Activated CD4-positive, alpha-beta T cell treated with anti-CD3 and anti-CD28 coated beads for 36 hours (primary cell): ENCODE results near the gene PRCP. TPM values are rescaled to one million over a fixed set of nuclear protein-coding genes. Genes with fewer than 3 reads are reported as not detected.
"Not testable (repeated sequence)": the region's sequence is repeated elsewhere in the genome, so short reads cannot be mapped to it uniquely, and the experiment has no call there.

Experiments
- ATAC-seq: fragments of 200-7000 bp; cut with Tn5 transposase; one replicate; pipeline ENCODE4 v1.10.0; 2021; ENCODE audit warnings: mild to moderate bottlenecking, moderate library complexity
- CTCF ChIA-PET: fragments of 350-600 bp; sonication (Branson Sonifier 250); formaldehyde crosslinking; loops from one replicate; lab custom pipeline; 2021; ENCODE audit warnings: antibody characterized with exemption; lab: Charles Lee
- POLR2A ChIA-PET: fragments of 350-600 bp; sonication (Branson Sonifier 250); formaldehyde crosslinking; loops from one replicate; lab custom pipeline; 2021; ENCODE audit warnings: antibody characterized with exemption, inconsistent platforms; lab: Charles Lee
- DNase-seq: peaks from one replicate; pipeline ENCODE4 v3.0.0-alpha.2; 2020
- H3K27ac Mint-ChIP-seq: one replicate; pipeline ENCODE4 v1.8.0; 2021; ENCODE audit warnings: mixed read lengths
- H3K27me3 Mint-ChIP-seq: one replicate; pipeline ENCODE4 v1.8.0; 2021; ENCODE audit warnings: mixed read lengths
- H3K36me3 Mint-ChIP-seq: one replicate; pipeline ENCODE4 v1.8.0; 2021; ENCODE audit warnings: low read depth, mixed read lengths
- H3K4me1 Mint-ChIP-seq: one replicate; pipeline ENCODE4 v1.8.0; 2021; ENCODE audit warnings: mixed read lengths
- H3K4me3 Mint-ChIP-seq: one replicate; pipeline ENCODE4 v1.8.0; 2021; ENCODE audit warnings: mild to moderate bottlenecking, moderate library complexity, mixed read lengths
- H3K9me3 Mint-ChIP-seq: one replicate; pipeline ENCODE4 v1.8.0; 2021; ENCODE audit warnings: low read depth, mixed read lengths
- intact Hi-C, 2 experiments: fragments of 100-400 bp; cut with DNase I in 1 of 2; cut with micrococcal nuclease in 1 of 2; formaldehyde crosslinking; loops; one replicate each; pipeline versions ENCODE4 v1.14.2 to v1.15.1; 2022 to 2024; cut with DNase I, micrococcal nuclease
- total RNA-seq, 2 experiments: library from RNA; stranded (reverse); gene quantifications; one replicate each; pipeline ENCODE4 v1.2.3, GENCODE V29; 2021

Gene PRCP
- total RNA-seq, 2 experiments from 2014 or later, result 18.2 to 23.4 TPM

DNA sequence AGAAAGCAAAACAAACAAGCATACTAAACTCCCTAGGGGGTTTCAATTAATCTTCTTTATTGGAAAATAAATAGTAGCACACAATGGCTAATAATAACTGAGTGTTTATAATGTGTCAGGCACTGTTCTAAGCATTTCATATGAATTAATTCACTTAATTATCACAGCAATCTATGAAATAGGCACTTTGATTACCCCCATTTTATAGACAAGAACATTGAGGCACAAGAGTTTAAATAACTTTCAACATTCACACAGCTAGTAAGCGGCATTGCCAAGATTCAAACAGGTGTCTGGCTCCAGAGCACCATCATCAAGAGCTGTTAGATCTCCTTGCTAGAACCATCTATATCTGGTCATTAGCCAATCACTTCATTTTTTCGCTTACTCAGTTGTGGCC lies 43.1 kb downstream of the PRCP start:
- H3K4me1 Mint-ChIP-seq, result peaks cover 5% of the 10 kb centered on the region
- H3K36me3 Mint-ChIP-seq, result no peaks in the 10 kb centered on the region
- intact Hi-C loops, result no loop called here
- H3K9me3 Mint-ChIP-seq, result no peaks in the 10 kb centered on the region
- ATAC-seq, result no peak
- no peak for DNase-seq
- CTCF ChIA-PET, result interaction anchor here (0.5 to 1.4 kb wide), 2 partner anchors 10 to 309 kb away, joined by 3 read pairs; no protein-coding TSS in a partner anchor
- H3K27me3 Mint-ChIP-seq, result no peaks in the 10 kb centered on the region
- H3K27ac Mint-ChIP-seq, result no peak overlapping the region
- H3K4me3 Mint-ChIP-seq, result no peak overlapping the region
- POLR2A ChIA-PET, result no interaction called here

DNA sequence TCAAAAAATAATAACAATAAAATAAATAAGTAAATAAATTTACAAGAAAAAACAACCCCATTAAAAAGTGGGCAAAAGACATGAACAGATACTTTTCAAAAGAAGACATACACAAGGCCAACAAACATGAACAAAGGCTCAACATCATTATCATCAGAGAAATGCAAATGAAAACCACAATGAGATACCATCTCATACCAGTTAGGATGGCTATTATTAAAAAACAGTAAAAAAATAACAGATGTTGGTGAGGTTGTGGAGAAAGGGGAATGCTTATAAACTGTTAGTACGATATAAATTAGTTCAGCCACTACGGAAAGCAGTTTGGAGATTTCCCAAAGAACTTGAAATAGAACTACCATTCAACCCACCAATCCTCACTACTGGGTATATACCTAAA lies 44.6 kb downstream of the PRCP start:
- DNase-seq (no peak), ATAC-seq (no peak)
- CTCF ChIA-PET, result no interaction called here
- H3K36me3 Mint-ChIP-seq, result no peaks in the 10 kb centered on the region
- H3K27ac Mint-ChIP-seq, result no peak overlapping the region
- intact Hi-C loops, result no loop called here
- POLR2A ChIA-PET, result no interaction called here
- H3K4me3 Mint-ChIP-seq, result no peak overlapping the region
- H3K9me3 Mint-ChIP-seq, result no peaks in the 10 kb centered on the region
- peaks cover 5% of the 10 kb centered on the region for H3K4me1 Mint-ChIP-seq
- H3K27me3 Mint-ChIP-seq, result no peaks in the 10 kb centered on the region

DNA sequence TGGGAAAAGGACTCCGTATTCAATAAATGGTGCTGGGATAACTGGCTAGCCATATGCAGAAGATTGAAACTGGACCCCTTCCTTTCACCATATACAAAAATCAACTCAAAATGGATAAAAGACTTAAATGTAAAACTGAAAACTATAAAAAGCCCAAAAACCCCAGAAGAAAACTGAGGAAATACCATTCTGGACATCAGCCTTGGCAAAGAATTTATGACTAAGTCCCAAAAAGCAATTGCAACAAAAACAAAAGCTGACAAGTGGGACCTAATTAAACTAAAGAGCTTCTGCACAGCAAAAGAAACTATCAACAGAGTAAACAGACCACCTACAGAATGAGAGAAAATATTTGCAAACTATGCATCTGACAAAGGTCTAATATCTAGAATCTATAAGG lies 45.3 kb downstream of the PRCP start:
- DNase-seq, H3K27ac Mint-ChIP-seq, ATAC-seq, H3K36me3 Mint-ChIP-seq, H3K4me1 Mint-ChIP-seq, POLR2A ChIA-PET, H3K4me3 Mint-ChIP-seq, H3K27me3 Mint-ChIP-seq, H3K9me3 Mint-ChIP-seq, intact Hi-C loops: not testable (repeated sequence)
- CTCF ChIA-PET, result interaction anchor here (2.5 kb wide), 1 partner anchor 12 kb away, joined by 10 read pairs; no protein-coding TSS in a partner anchor

DNA sequence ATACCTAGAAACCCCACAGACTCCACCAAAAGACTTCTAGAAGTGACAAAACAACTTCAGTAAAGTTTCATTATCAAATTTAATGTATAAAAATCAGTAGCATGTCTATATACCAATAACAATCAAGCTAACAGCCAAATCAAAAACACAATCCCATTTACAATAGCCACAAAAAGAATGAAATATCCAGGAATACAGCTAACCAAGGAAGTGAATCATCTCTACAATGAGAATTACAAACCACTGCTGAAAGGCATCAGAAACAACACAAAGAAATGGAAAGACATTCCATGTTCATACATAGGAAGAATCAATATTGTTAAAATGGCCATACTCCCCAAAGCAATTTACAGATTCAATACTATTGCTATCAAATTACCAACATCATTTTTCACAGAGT lies 46.0 kb downstream of the PRCP start:
- intact Hi-C loops, result no loop called here
- Mint-ChIP-seq H3K4me1 (peaks cover 5% of the 10 kb centered on the region), H3K27ac (no peak overlapping the region), H3K4me3 (no peak overlapping the region), H3K27me3 (no peaks in the 10 kb centered on the region), H3K9me3 (no peaks in the 10 kb centered on the region), H3K36me3 (no peaks in the 10 kb centered on the region)
- ATAC-seq (no peak), DNase-seq (no peak)
- POLR2A ChIA-PET, result no interaction called here
- CTCF ChIA-PET, result interaction anchor here (2.5 kb wide), 1 partner anchor 13 kb away, joined by 10 read pairs; no protein-coding TSS in a partner anchor

DNA sequence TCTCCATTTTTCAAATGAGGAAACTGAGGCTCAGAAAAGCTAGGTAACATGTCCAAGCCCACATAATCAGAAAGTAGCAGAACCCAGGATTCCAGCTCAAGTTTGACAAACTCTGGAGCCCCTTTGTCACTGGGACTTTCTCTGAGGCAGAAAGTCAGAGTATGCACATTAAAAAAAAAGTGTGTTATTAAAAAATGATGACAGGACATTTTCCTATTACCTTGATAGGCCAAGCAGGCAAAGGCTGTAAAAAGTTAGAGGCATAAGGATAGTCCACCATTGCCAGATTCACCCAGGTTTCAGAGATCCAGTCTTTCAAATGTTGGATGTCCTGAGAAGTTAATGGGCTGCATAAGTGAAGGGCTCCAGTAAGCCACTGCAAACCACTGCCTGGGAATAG lies 51.4 kb downstream of the PRCP start:
- H3K36me3 Mint-ChIP-seq, result no peaks in the 10 kb centered on the region
- ChIA-PET CTCF (interaction anchor here (0.6 kb wide), 1 partner anchor 427 kb away, joined by 4 read pairs; no protein-coding TSS in a partner anchor), POLR2A (no interaction called here)
- no peaks in the 10 kb centered on the region for H3K9me3 Mint-ChIP-seq
- DNase-seq (no peak), ATAC-seq (no peak)
- no peak overlapping the region for H3K4me3 Mint-ChIP-seq
- H3K4me1 Mint-ChIP-seq, result peaks cover under 1% of the 10 kb centered on the region
- no peaks in the 10 kb centered on the region for H3K27me3 Mint-ChIP-seq
- H3K27ac Mint-ChIP-seq, result no peak overlapping the region
- intact Hi-C loops, result no loop called here

DNA sequence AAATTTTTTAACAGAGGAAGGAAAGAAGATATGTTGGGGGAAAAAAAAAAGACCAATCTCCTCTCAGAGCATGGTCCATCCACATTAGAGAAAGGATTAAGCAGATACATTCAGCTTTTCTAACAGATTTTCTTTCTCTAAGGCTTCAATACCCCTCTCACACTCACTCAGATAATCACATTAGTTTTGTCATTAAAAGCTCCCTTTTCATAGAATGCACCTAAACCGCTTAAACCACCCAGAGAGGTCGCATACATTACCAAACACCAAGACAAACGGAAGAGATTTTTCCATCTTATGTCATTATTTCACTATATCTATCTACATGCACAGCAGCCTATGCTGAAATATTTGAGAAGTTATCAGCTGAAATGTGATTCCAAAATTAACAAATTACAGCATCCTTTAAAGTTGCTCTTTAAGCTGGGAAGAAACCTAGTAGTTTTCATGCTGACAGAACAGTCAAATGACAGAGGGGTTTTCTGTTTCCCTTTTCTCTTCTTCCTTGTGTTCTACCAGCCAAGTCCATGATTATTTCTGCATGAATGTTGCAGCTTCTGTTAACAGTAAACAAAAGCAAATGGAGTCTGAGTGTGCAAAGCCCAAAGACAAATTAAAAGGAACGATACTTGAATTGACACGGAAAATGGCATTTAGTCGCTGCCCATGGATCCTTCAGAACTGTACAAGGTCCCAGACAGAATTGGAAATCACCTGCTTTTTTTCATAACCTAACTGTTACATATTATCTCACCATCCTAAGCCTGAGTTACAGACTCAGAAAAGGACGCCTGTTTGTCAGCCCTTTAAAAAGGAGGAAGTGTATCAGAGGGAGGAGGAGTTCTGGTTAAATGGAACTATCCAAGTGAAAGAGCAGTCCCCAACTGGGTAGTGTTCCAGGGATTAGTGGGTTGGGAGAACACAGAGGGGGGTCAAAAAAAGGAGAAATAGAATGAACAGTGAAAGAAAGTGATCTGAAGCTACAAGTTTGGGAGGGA lies 54.6 kb downstream of the PRCP start:
- peaks cover 6% of the 10 kb centered on the region for H3K36me3 Mint-ChIP-seq
- ATAC-seq, result no peak
- no peak for DNase-seq
- no peaks in the 10 kb centered on the region for H3K9me3 Mint-ChIP-seq
- no peak overlapping the region for H3K4me3 Mint-ChIP-seq
- H3K27ac Mint-ChIP-seq, result no peak overlapping the region
- H3K4me1 Mint-ChIP-seq, result no peaks in the 10 kb centered on the region
- CTCF ChIA-PET, result no interaction called here
- POLR2A ChIA-PET, result no interaction called here
- no peaks in the 10 kb centered on the region for H3K27me3 Mint-ChIP-seq
- intact Hi-C loops, result no loop called here

DNA sequence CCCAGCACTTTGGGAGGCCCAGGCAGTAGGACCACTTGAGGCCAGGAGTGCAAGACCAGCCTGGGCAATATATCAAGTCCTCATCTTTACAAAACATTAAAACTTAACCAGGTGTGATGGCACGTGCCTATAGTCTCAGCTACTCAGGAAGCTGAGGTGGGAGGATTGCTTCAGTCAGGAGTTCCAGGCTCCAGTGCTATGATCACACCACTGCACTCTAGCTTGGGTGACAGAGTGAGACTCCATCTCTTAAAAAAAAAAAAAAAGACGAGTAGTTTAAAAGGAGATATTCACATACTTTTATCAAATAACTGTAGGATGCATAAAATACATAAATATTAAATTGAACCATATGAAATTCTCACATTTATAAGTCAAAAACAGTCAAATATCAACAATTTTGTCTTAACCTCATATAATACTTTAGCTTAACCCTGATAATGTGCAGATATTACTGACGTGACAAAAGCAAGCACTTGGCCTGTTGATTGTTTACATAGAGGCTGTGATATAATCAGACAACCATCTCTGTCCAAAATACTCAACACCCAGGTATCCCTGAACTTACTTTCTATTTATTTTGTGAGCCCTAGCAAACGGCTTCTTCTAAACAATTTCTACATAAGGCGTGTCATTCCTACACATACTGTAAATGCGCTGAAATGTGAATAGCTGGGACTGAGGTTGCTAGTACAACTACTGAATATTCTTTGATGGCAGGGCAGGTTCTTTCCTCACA lies 57.0 kb downstream of the PRCP start:
- no peaks in the 10 kb centered on the region for H3K4me1 Mint-ChIP-seq
- ChIA-PET CTCF (interaction anchor here (0.6 to 1.1 kb wide), 2 partner anchors 10 to 652 kb away, joined by 3 read pairs; no protein-coding TSS in a partner anchor), POLR2A (no interaction called here)
- DNase-seq, result no peak
- ATAC-seq, result no peak
- no peak overlapping the region for H3K4me3 Mint-ChIP-seq
- peaks cover 8% of the 10 kb centered on the region for H3K36me3 Mint-ChIP-seq
- no peaks in the 10 kb centered on the region for H3K9me3 Mint-ChIP-seq
- intact Hi-C loops, result no loop called here
- H3K27ac Mint-ChIP-seq, result no peak overlapping the region
- H3K27me3 Mint-ChIP-seq, result no peaks in the 10 kb centered on the region

DNA sequence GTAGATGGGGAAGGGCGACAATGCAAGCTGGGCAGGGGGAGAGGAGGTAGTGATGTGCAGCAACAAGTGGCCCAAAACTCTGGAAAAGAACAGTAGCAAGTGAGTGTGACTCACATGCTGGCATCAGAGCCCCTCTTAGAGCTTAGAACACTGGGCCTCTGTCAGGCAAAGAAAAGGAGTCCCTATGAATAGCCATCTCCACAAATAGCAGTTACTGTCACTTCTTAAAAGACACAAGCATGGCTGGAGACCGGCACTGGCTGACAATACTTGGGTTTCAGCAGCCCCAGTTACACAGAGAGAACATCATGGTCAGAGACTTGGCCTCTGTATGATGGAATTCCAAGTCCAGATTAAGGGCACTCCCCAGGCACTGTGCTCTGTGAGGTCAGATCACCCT lies 58.2 kb downstream of the PRCP start:
- H3K27me3 Mint-ChIP-seq, result no peaks in the 10 kb centered on the region
- CTCF ChIA-PET, result interaction anchor here (0.5 to 1.1 kb wide), 2 partner anchors 11 to 100 kb away, joined by 3 read pairs; no protein-coding TSS in a partner anchor
- H3K4me1 Mint-ChIP-seq, result no peaks in the 10 kb centered on the region
- POLR2A ChIA-PET, result no interaction called here
- no peak overlapping the region for H3K4me3 Mint-ChIP-seq
- no peaks in the 10 kb centered on the region for H3K9me3 Mint-ChIP-seq
- intact Hi-C loops, result no loop called here
- H3K27ac Mint-ChIP-seq, result no peak overlapping the region
- ATAC-seq (no peak), DNase-seq (no peak)
- H3K36me3 Mint-ChIP-seq, result peaks cover 11% of the 10 kb centered on the region

DNA sequence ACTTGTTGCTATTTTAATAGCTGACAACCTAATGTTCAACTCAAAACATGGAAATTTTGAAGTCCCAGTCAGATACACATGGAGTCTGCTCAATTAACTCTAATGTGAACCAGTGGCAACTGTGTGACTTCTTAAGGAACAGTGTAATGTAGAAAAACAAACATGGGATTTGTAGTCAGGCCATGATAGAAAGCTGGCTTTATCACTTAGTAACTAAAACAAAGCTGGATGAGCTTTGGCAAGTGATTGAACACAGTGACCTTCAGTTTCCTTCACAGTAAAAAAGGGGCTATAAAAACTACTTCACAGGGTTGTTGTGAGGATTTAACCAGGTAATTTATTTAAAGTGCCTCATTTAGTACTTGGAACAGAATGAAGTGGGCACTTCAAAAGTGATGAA lies 62.6 kb downstream of the PRCP start:
- Mint-ChIP-seq H3K27ac (no peak overlapping the region), H3K9me3 (no peaks in the 10 kb centered on the region), H3K27me3 (no peaks in the 10 kb centered on the region), H3K4me3 (no peak overlapping the region), H3K36me3 (peaks cover 33% of the 10 kb centered on the region), H3K4me1 (no peaks in the 10 kb centered on the region)
- intact Hi-C loops, result no loop called here
- CTCF ChIA-PET, result interaction anchor here (0.8 kb wide), 1 partner anchor 893 kb away, joined by 3 read pairs; no protein-coding TSS in a partner anchor
- DNase-seq (no peak), ATAC-seq (no peak)
- POLR2A ChIA-PET, result no interaction called here

DNA sequence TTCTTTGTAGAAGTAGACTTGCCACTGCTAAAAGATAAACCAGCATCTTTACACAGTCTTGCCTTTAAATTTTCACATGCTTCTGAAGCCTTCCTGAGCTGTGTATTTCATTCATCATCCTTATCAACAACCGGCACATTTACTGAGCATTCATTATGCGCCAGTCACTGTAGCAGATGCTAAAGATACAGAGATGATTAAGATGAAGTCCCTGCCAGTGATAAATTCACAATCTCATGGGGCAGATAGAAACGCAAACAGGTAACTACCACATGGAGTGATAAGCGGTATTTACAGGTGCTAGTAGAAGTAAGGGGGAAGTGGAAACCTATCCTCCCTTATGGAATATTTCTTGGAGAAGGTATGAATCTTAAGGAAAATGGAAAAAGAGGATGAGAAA lies 67.2 kb downstream of the PRCP start:
- POLR2A ChIA-PET, result no interaction called here
- Mint-ChIP-seq H3K4me1 (no peaks in the 10 kb centered on the region), H3K9me3 (no peaks in the 10 kb centered on the region), H3K36me3 (peaks cover 29% of the 10 kb centered on the region), H3K4me3 (no peak overlapping the region), H3K27me3 (no peaks in the 10 kb centered on the region), H3K27ac (no peak overlapping the region)
- CTCF ChIA-PET, result interaction anchor here (0.6 kb wide), 1 partner anchor 150 kb away, joined by 3 read pairs; no protein-coding TSS in a partner anchor
- intact Hi-C loops, result no loop called here
- no peak for DNase-seq
- ATAC-seq, result no peak

DNA sequence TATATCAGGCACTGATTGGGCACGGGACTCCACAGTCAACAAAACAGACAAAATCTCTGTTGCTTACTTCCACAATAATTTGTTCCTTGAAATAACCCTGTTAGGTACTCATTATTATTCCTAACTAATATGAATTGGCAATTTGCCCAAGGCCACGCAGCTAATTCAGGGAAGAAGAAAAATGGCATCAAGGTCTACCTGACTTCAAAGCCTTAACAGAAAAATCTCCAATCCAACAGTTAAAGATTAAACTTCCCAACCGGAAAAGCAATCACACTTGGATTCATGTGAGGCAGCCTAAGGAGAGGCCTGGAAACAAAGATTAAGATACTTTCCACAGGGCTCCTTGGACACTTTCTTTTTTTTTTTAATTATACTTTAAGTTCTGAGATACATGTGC lies 68.9 kb downstream of the PRCP start:
- no peak overlapping the region for H3K4me3 Mint-ChIP-seq
- H3K27me3 Mint-ChIP-seq, result no peaks in the 10 kb centered on the region
- no peaks in the 10 kb centered on the region for H3K4me1 Mint-ChIP-seq
- DNase-seq, result no peak
- peaks cover 25% of the 10 kb centered on the region for H3K36me3 Mint-ChIP-seq
- POLR2A ChIA-PET, result no interaction called here
- H3K27ac Mint-ChIP-seq, result no peak overlapping the region
- no peak for ATAC-seq
- intact Hi-C loops, result no loop called here
- CTCF ChIA-PET, result interaction anchor here (0.6 kb wide), 1 partner anchor 136 kb away, joined by 3 read pairs; no protein-coding TSS in a partner anchor
- H3K9me3 Mint-ChIP-seq, result no peaks in the 10 kb centered on the region
